ENCODE data around the gene GRP.

Gene GRP

GRCh38 chr18:59267503-59268126, 47.7 kb downstream of the GRP start:
- no peak for DNase-seq (ENCODE audit: low read depth in 2 of 2)

GRCh38 chr18:59268127-59268720, 48.3 kb downstream of the GRP start:
- DNase-seq (ENCODE audit: low read depth in 2 of 2), result no peak

- DNase-seq (ENCODE audit: low read depth in 2 of 2), result peak; percentile 40 to 50
These were observed 49.0 kb downstream of the GRP start for GRCh38 chr18:59268721-59269562.

- no peak for DNase-seq (ENCODE audit: low read depth in 2 of 2)
These were observed 49.7 kb downstream of the GRP start for GRCh38 chr18:59269563-59270119.

GRCh38 chr18:59270689-59271257, 50.8 kb downstream of the GRP start:
- DNase-seq (ENCODE audit: low read depth in 2 of 2), result no peak

- no peak for DNase-seq (ENCODE audit: low read depth in 2 of 2)
These were observed 51.8 kb downstream of the GRP start for GRCh38 chr18:59271606-59272220.

GRCh38 chr18:59272221-59272888, 52.4 kb downstream of the GRP start:
- DNase-seq (ENCODE audit: low read depth in 2 of 2), result no peak

- DNase-seq (ENCODE audit: low read depth in 2 of 2), result peak in 1 of 2 donors; percentile 13
These were observed 53.2 kb downstream of the GRP start, which contains the start of gene RAX for GRCh38 chr18:59272891-59273758. Gene RAX, minus strand, starts transcription at chr18:59273454. Its CDS starts 248 bp downstream, at chr18:59273206.

GRCh38 chr18:59273759-59274532, 54.0 kb downstream of the GRP start:
- DNase-seq (ENCODE audit: low read depth in 2 of 2), result no peak

GRCh38 chr18:59274533-59274928, 54.6 kb downstream of the GRP start:
- DNase-seq (ENCODE audit: low read depth in 2 of 2), result no peak

- DNase-seq (ENCODE audit: low read depth in 2 of 2), result no peak
These were observed 55.5 kb downstream of the GRP start for GRCh38 chr18:59275406-59275949.

- DNase-seq (ENCODE audit: low read depth in 2 of 2), result no peak
These were observed 56.1 kb downstream of the GRP start for GRCh38 chr18:59276047-59276446.

- DNase-seq (ENCODE audit: low read depth in 2 of 2), result no peak
These were observed 58.8 kb downstream of the GRP start for GRCh38 chr18:59278793-59279192.

- no peak for DNase-seq (ENCODE audit: low read depth in 2 of 2)
These were observed 59.2 kb downstream of the GRP start for GRCh38 chr18:59279193-59279592.

GRCh38 chr18:59279722-59280121, 59.8 kb downstream of the GRP start:
- no peak for DNase-seq (ENCODE audit: low read depth in 2 of 2)
